HCT116 (cell line): ENCODE data around the gene GDPD5. TPM values are rescaled to one million over a fixed set of nuclear protein-coding genes. Genes with fewer than 3 reads are reported as not detected.

Experiments used
- ATAC-seq: fragments of 200-7000 bp; cut with Tn5 transposase; 2 replicates; pipeline ENCODE4 v1.9.1; 2020; ENCODE audit warnings: mild to moderate bottlenecking, moderate library complexity
- BruUV-seq: library from RNA; stranded (reverse); fragments of 400-500 nt; replicated peaks from 2 replicates; lab custom pipeline; 2021; lab: Mats Ljungman, UMichigan
- CTCF ChIA-PET: fragments of 300-600 bp; sonication (Branson Sonifier 250); formaldehyde crosslinking; loops from one replicate; lab custom pipeline; 2021; ENCODE audit warnings: antibody characterized with exemption; lab: Charles Lee
- POLR2A ChIA-PET: fragments of 300-600, 350-600 bp; sonication (Branson Sonifier 250); formaldehyde crosslinking; loops from one replicate; lab custom pipeline; 2021; ENCODE audit warnings: antibody characterized with exemption; lab: Charles Lee
- RAD21 ChIA-PET, 2 experiments: fragments of 300-600 bp; sonication (Branson Sonifier 250); formaldehyde crosslinking; loops; one replicate each; lab custom pipeline; 2023; ENCODE audit warnings: low total read pairs in 2 of 2; ENCODE audit not compliant: uncharacterized antibody in 2 of 2, unreplicated experiment in 2 of 2, low non-redundant PET in 1 of 2; lab: Charles Lee
- DNase-seq: peaks from one replicate; pipeline ENCODE4 v3.0.0-alpha.2; 2010; ENCODE audit warnings: low read depth, low spot score
- H2AFZ ChIP-seq: fragments of 200-600 bp; shearing (Covaris generic), sonication (generic); 2 replicates; pipeline ENCODE4 v1.6.1; 2017; ENCODE audit warnings: low read depth, mixed run types, mixed read lengths, antibody characterized with exemption, low read length; ENCODE audit not compliant: poor library complexity, severe bottlenecking
- H3K27ac ChIP-seq: 2 replicates; pipeline ENCODE4 v1.5.1; 2012; ENCODE audit warnings: low read depth, low read length
- H3K27me3 ChIP-seq: fragments of 200-600 bp; sonication (generic); 2 replicates; pipeline ENCODE4 v1.6.1; 2016; ENCODE audit warnings: mixed run types, low read length, mixed read lengths; ENCODE audit not compliant: insufficient read depth
- H3K36me3 ChIP-seq, 2 experiments: fragments of 200-500 bp in 1 of 2; fragments of 200-600 bp in 1 of 2; sonication (Bioruptor generic) in 1 of 2; sonication (generic) in 1 of 2; 2 replicates each; pipeline versions ENCODE4 v1.5.1 to v1.6.1; 2014 to 2016; ENCODE audit warnings: low read length in 2 of 2, inconsistent platforms in 1 of 2, mixed read lengths in 1 of 2, mixed run types in 1 of 2; ENCODE audit not compliant: insufficient read depth in 2 of 2, control insufficient read depth in 1 of 2
- H3K4me1 ChIP-seq, 2 experiments: fragments of 200-600 bp in 1 of 2; sonication (generic) in 1 of 2; 2 replicates each; pipeline versions ENCODE4 v1.5.1 to v1.6.1; 2012 to 2017; ENCODE audit warnings: low read length in 2 of 2, inconsistent platforms in 1 of 2, mild to moderate bottlenecking in 1 of 2, mixed read lengths in 1 of 2, mixed run types in 1 of 2, moderate library complexity in 1 of 2; ENCODE audit not compliant: insufficient read depth in 2 of 2, control insufficient read depth in 1 of 2
- H3K4me2 ChIP-seq: fragments of 200-600 bp; sonication (generic); 2 replicates; pipeline ENCODE4 v1.6.1; 2017; ENCODE audit warnings: mixed run types, low read length, mixed read lengths
- H3K4me3 ChIP-seq, 2 experiments: fragments of 200-600 bp in 1 of 2; sonication (generic) in 1 of 2; replicated peaks in 1 of 2; 2 replicates each; pipeline ENCODE4 v1.5.1; 2011 to 2016; ENCODE audit warnings: low read length in 2 of 2, control low read depth in 1 of 2, low read depth in 1 of 2, mild to moderate bottlenecking in 1 of 2, mixed read lengths in 1 of 2, mixed run types in 1 of 2
- H3K79me2 ChIP-seq: fragments of 200-600 bp; sonication (generic); 2 replicates; pipeline ENCODE4 v1.6.1; 2017; ENCODE audit warnings: mild to moderate bottlenecking, mixed run types, low read length, moderate library complexity, mixed read lengths; ENCODE audit not compliant: insufficient read depth
- H3K9ac ChIP-seq: fragments of 200-600 bp; sonication (generic); 2 replicates; pipeline ENCODE4 v1.6.1; 2016; ENCODE audit warnings: low read length, mixed read lengths
- H3K9me2 ChIP-seq: fragments of 200-600 bp; sonication (generic), shearing (Covaris generic); 2 replicates; pipeline ENCODE4 v1.6.1; 2017; ENCODE audit warnings: mixed run types, mild to moderate bottlenecking, moderate library complexity; ENCODE audit not compliant: insufficient read depth
- H3K9me3 ChIP-seq, 2 experiments: fragments of 200-500 bp in 1 of 2; fragments of 200-600 bp in 1 of 2; sonication (Bioruptor generic) in 1 of 2; sonication (generic) in 1 of 2; 2 replicates each; pipeline ENCODE4 v1.6.1; 2014 to 2017; ENCODE audit warnings: low read length in 2 of 2, mixed read lengths in 2 of 2, inconsistent platforms in 1 of 2, low read depth in 1 of 2, mild to moderate bottlenecking in 1 of 2, mixed run types in 1 of 2, moderate library complexity in 1 of 2; ENCODE audit not compliant: control insufficient read depth in 1 of 2, insufficient read depth in 1 of 2
- H4K20me1 ChIP-seq: fragments of 200-600 bp; sonication (generic), shearing (Covaris generic); 2 replicates; pipeline ENCODE4 v1.6.1; 2017; ENCODE audit warnings: mixed run types, mild to moderate bottlenecking, moderate library complexity; ENCODE audit not compliant: insufficient read depth
- ATF3 ChIP-seq: IDR thresholded peaks from 2 replicates; pipeline ENCODE4 v1.6.1; 2012
- CBX3 ChIP-seq: IDR thresholded peaks from 2 replicates; pipeline ENCODE4 v1.6.1; 2012; ENCODE audit warnings: low read depth
- CEBPB ChIP-seq: IDR thresholded peaks from 2 replicates; pipeline ENCODE4 v1.6.1; 2012; ENCODE audit warnings: low read depth
- CTCF ChIP-seq, 3 experiments: fragments of 200-600 bp in 1 of 3; sonication (generic) in 1 of 3; IDR thresholded peaks in 2 of 3; conservative IDR thresholded peaks in 1 of 3; 2 replicates each; pipeline ENCODE4 v1.5.1; 2012 to 2017; ENCODE audit warnings: low read depth in 2 of 3, low read length in 2 of 3, antibody characterized with exemption in 1 of 3, borderline replicate concordance in 1 of 3, control low read depth in 1 of 3, mild to moderate bottlenecking in 1 of 3, mixed read lengths in 1 of 3, mixed run types in 1 of 3, moderate library complexity in 1 of 3; ENCODE audit not compliant: insufficient read depth in 1 of 3
- EGR1 ChIP-seq: IDR thresholded peaks from 2 replicates; pipeline ENCODE4 v1.6.1; 2012; ENCODE audit warnings: low read depth
- ELF1 ChIP-seq: IDR thresholded peaks from 2 replicates; pipeline ENCODE4 v1.6.1; 2012; ENCODE audit warnings: low read depth, borderline replicate concordance
- FOSL1 ChIP-seq: IDR thresholded peaks from 2 replicates; pipeline ENCODE4 v1.6.1; 2012; ENCODE audit warnings: low read depth
- JUND ChIP-seq: IDR thresholded peaks from 2 replicates; pipeline ENCODE4 v1.6.1; 2012
- MAX ChIP-seq: IDR thresholded peaks from 2 replicates; pipeline ENCODE4 v1.6.1; 2012
- POLR2A ChIP-seq: IDR thresholded peaks from 2 replicates; pipeline ENCODE4 v1.7.0; 2011; ENCODE audit warnings: borderline replicate concordance; ENCODE audit not compliant: insufficient read depth, insufficient read length; ENCODE audit errors: extremely low read depth
- RAD21 ChIP-seq: IDR thresholded peaks from 2 replicates; pipeline ENCODE4 v1.6.1; 2012; ENCODE audit warnings: low read depth, mild to moderate bottlenecking
- SIN3A ChIP-seq: IDR thresholded peaks from 2 replicates; pipeline ENCODE4 v1.6.1; 2012; ENCODE audit warnings: low read depth
- SRF ChIP-seq: IDR thresholded peaks from 2 replicates; pipeline ENCODE4 v1.6.1; 2012; ENCODE audit warnings: low read depth
- TCF7L2 ChIP-seq: IDR thresholded peaks from 2 replicates; pipeline ENCODE4 v1.7.0; 2011; ENCODE audit warnings: borderline replicate concordance, inconsistent platforms; ENCODE audit not compliant: insufficient read depth, insufficient read length; ENCODE audit errors: extremely low read depth
- ZBTB33 ChIP-seq: IDR thresholded peaks from 2 replicates; pipeline ENCODE4 v1.6.1; 2011; ENCODE audit warnings: mild to moderate bottlenecking, low read length, moderate library complexity; ENCODE audit not compliant: insufficient replicate concordance; ENCODE audit errors: extremely low read depth
- ZFX ChIP-seq: fragments of 450-650 bp; IDR thresholded peaks from 2 replicates; pipeline ENCODE4 v1.6.1; 2017
- intact Hi-C: fragments of 100-400 bp; cut with micrococcal nuclease; formaldehyde crosslinking; loops from 2 replicates; pipeline ENCODE4 v1.10.0; 2022
- total RNA-seq: library from RNA; stranded (reverse); gene quantifications from one replicate; pipeline ENCODE4 v1.2.1, GENCODE V29; 2021; ENCODE audit not compliant: unreplicated experiment

Gene GDPD5
- total RNA-seq, 1 experiment from 2014 or later, result 27.5 TPM

GRCh38 chr11:75558939-75559843, 33.5 kb upstream of the GDPD5 start:
- no peak overlapping the region for H3K27ac ChIP-seq
- H3K4me2 ChIP-seq, result no peak overlapping the region
- H3K9me2 ChIP-seq, result no peaks in the 10 kb centered on the region
- H3K27me3 ChIP-seq, result no peaks in the 10 kb centered on the region
- peaks cover 23% of the 10 kb centered on the region for H3K79me2 ChIP-seq
- H3K36me3 ChIP-seq, result no peaks in the 10 kb centered on the region
- POLR2A ChIA-PET, result no interaction called here
- no peak overlapping the region for H2AFZ ChIP-seq
- H4K20me1 ChIP-seq, result no peaks in the 10 kb centered on the region
- no peak overlapping the region for H3K4me3 ChIP-seq
- H3K4me1 ChIP-seq, result peaks cover 10 to 52% of the 10 kb centered on the region in 2 experiments
- H3K9ac ChIP-seq, result no peak overlapping the region
- DNase-seq (no peak), ATAC-seq (no peak)
- TF ChIP-seq POLR2A, result no peak
- TF ChIP-seq SRF, result no peak
- no peak for TF ChIP-seq TCF7L2
- no peak for TF ChIP-seq ZFX
- TF ChIP-seq MAX, result no peak
- TF ChIP-seq ZBTB33, result no peak
- TF ChIP-seq ATF3, result no peak
- no peak for TF ChIP-seq RAD21
- TF ChIP-seq CEBPB, result no peak
- no peak for TF ChIP-seq CTCF (IDR thresholded peaks at IDR 0.05 in 2 of 3, conservative IDR thresholded peaks at IDR 0.05 in 1 of 3; ENCODE audit: borderline replicate concordance in 1 of 3, insufficient read depth in 1 of 3, low read depth in 2 of 3, low read length in 2 of 3)
- TF ChIP-seq CBX3, result no peak
- TF ChIP-seq JUND, result no peak
- TF ChIP-seq ELF1, result no peak
- TF ChIP-seq FOSL1, result no peak
- TF ChIP-seq EGR1, result no peak
- TF ChIP-seq SIN3A, result no peak
- TF ChIP-seq, all 23 proteins: peak for 0
- BruUV-seq, result no TSS peak
- RAD21 ChIA-PET, result no interaction called here
- CTCF ChIA-PET, result interaction anchor here (1.2 kb wide), 1 partner anchor 17 kb away, joined by 3 read pairs; no protein-coding TSS in a partner anchor
- intact Hi-C loops, result no loop called here
- H3K9me3 ChIP-seq, result no peaks in the 10 kb centered on the region
